ENCODE measurements around the gene OVOL1. TPM values are rescaled to one million over a fixed set of nuclear protein-coding genes. Genes with fewer than 3 reads are reported as not detected.
A peak's percentile ranks its signal among the peaks of the same experiment; 100 is the strongest.

The OVOL1 gene
- total RNA-seq, 1 donor from 2014 or later, result 1.4 TPM

DNA sequence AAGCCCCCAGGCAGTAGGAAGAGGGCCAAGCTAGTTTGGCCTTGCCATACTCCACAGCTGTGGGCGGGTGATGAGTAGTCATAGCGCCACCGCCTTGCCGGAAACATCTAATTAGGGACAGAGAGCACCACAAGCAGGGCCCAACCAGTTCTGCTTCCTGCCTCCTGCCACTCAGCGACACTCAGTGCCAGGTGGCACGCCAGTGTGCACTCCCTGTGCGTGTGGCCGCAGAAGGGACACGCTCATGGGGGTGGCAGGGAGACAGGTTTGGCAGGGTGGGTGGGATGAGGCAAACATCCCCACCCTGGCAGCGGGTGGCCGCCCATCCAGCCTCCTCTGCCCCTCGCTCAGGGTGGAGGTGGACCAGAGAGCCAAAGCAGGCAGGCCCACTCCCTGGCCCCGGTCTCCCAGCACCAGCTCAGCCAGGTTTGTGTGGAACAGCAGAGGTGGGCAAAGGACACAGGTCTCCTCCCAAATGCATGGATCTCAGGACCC lies 4.9 kb downstream of the OVOL1 start:
- DNase-seq (ENCODE audit: low spot score), result no peak

DNA sequence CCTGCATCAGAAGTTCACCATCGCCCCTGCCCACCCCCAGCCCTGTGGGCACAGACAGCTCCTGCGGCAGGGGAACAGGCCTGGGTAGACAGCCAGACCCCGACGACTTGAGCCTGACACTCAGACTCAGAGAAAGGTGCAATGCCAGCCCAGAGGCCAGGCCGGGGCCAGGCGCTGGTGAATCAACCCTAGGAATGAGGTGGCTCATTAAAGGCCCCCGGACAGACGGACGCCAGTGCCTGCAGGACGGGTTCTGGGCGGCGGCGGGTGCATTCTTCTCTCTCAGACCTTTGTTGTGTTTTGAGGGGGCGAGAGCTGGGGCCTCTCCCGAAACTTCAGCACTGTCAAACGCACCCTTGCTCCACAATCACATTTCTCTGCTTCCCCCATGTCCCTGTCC lies 5.6 kb downstream of the OVOL1 start:
- DNase-seq (ENCODE audit: low spot score), result no peak

DNA sequence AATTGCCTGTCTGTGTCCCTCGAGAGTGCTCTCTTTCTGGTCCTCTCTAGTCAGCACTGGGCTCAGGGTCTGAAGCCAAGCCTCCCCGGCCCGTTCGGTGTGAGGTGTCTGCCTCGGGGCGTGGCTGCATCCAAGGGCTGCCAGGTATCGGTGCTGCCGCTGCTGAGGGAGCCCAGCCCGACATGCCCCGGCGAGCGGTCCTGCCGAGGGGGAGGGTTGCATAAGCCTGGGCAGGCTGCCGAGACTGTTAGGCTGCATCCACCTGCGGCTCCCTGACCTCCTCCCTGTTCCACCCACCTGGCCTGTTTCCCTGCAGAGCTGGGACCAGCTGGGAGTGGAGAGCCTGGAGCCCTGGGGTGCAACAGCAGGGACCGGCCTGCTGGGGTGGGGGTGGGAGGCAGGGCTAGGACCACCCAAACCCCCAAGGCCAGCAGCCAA lies 6.3 kb downstream of the OVOL1 start:
- no peak for DNase-seq (ENCODE audit: low spot score)

DNA sequence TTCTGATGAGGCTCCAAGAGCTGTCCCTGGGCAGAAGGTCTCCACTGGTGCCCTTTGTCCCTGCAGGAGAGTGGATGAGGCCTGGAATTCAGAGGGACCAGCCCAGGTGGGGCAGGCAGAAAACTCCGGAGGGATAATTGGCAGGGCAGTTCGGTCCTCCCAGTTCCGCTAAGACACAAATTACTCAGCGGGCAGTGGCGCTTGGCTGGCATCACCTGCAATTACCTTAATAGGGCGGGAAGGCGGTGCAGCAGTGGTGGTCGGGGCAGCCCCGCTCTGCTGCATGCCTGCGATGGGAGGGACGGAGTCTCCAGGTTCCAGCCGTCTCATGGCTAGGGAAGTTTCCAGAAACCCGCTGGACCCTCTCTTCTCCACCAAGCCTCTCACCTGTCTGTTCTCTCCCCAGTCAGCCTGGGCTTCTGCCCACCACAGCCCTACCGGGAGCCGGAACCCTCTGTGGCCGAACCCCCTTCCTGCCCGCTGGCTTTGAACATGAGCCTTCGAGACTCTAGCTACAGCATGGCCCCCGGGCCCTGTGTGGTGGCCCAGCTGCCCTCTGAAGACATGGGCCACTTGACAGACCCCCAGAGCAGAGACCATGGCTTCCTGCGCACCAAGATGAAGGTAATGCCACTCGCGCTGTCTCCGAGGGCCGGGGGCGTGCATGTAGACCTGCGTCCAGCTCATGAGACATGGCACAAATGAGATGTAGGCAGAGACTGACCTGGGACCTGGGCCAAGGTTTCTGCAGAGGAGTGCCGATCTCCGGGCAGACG lies 7.0 kb downstream of the OVOL1 start:
- DNase-seq (ENCODE audit: low spot score), result no peak

DNA sequence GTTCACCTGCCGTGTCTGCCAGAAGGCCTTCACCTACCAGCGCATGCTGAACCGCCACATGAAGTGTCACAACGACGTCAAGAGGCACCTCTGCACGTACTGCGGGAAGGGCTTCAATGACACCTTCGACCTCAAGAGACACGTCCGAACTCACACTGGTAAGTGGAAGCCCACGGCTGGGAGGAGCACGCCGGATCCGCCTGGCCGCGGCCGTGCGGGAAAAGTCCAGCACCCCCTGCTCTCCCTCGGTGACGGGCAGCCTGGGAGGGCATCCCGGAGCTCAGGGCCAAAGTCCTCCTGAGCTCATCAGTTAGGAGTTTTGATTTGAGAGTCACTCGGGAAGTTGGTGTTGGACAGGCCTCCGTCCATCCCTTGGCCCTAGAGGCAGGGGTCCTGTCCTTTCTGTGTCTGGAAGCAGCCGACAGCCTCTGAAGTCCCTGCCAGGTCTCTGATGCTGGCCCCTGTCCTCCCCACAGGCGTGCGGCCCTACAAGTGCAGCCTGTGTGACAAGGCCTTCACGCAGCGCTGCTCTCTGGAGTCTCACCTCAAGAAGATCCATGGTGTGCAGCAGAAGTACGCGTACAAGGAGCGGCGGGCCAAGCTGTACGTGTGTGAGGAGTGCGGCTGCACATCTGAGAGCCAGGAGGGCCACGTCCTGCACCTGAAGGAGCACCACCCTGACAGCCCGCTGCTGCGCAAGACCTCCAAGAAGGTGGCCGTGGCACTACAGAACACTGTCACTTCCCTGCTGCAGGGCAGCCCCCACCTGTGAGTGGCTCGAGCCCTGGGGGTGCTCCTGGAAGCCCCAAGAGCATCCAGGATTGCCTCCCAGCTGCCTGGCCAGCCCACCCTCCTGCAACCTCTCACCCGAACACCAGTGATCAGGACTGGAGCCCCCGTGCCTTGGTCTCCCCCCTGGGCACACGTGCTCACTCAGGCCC lies 8.0 kb downstream of the OVOL1 start:
- DNase-seq (ENCODE audit: low spot score), result no peak

DNA sequence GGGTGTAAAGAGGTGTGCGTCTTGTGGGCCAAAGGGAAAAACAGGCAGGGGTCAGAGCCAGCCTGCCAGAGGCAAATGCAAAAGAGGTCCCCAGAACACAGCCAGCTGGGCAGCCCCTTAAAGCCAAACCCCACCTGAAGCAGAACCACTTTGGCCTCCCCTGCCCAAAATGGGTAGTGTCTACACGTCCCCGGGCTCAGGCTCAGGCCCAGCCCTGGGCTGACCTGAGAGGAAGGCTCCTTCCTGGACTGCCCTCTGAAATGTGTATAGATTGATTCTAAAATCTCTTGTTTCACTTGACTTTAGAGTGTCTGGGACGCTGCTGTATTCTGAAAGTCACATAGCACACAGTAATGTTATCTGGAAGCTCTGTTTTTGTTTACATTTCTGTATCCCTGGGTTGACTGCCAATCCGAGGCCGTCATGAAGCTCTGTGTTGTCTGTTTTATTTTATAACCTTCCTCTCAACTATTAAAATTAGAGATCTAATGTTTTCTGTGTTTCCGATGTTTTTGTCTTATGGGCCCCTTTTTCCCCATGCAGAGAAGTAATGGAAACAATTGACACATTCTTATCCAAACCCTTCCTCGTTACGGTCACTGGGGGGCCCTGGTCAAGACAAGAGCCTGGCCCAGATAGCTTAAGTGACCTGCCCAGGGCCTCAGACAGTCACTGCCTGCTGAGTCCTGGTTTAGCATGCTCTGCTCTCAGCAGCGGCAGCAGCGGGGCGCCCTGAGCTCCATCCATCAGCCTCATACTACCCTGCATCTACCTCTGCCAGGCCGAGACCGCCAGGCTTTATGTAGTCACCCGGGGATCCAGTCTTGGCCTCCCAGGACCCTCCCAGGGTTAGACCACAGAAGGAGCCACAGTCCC lies 10.1 kb downstream of the OVOL1 start:
- no peak for DNase-seq (ENCODE audit: low spot score)

DNA sequence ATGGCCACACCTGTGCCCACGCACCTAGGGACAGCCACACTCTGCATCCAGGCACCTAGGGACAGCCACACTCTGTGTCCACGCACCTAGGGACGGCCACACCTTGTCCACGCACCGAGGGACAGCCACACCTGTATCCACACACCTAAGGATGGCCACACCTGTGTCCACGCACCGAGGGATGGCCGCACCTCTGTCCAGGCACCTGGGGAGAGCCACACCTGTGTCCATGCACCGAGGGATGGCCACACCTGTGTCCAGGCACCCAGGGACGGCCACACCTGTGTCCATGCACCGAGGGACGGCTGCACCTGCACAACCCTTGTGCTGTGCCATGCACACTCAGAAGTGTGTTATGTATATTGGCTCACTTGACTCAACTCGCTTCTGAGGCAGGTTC lies 10.8 kb downstream of the OVOL1 start:
- DNase-seq (ENCODE audit: low spot score), result no peak

DNA sequence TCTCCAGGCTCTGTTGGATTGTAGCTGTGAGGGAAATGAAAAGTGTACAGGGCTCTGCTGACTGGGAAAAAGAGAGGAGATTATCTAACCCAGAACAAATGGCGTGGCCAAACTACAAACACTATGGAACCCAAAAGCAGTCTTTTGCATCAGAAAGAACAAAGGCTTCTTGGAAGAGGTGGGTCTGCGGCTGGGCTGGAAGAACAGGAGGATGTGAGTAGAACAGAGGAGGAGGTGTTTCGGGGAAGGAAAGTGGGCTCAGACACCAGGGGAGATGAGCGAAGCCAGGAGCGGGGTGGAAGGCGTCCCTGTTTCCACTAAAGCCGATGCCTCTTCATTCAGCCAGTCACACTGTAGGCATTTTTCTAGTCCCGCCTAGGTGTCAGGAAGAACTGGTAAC lies 12.0 kb downstream of the OVOL1 start:
- DNase-seq (ENCODE audit: low spot score), result no peak

DNA sequence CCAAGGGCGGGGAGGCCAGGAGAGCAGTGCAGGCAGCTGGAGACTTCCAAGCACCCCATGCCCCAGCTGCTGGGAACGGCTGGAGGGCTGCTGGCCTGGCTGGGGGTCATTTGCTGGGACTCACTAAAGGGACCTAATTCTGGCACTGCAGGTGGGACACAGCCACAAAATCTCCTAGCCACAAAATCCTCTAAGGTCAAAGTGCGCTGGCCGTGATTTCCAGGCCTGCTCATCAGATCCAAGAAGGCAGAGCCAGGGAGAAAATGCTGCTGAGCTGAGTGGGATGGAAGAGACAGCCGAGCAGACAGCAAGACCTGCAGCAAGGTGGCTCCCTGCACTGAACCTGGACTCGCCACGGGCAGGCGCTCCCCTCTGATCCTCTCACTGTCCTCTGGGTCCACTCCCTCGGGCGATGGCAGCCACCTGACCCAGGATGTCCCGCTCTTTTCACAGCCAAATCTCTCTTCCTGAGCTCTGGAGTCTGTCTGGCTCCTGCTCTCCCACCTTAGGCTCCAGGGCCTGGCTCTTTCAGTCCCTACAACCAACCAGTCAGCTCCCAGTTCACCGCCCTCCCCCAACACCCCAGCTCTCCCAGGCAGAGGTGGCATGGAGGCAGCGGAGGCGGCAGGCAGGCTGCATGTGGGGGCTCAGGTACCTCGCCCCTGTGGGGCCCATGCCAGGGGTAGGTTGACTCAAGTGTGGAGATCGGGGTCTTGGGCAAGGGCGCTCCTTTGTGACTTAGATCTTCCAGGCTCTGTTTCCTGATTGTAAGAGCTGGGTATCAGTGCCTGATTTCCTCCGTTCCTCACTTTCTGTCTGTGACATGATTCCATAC lies 14.5 kb downstream of the OVOL1 start:
- DNase-seq (ENCODE audit: low spot score), result no peak

DNA sequence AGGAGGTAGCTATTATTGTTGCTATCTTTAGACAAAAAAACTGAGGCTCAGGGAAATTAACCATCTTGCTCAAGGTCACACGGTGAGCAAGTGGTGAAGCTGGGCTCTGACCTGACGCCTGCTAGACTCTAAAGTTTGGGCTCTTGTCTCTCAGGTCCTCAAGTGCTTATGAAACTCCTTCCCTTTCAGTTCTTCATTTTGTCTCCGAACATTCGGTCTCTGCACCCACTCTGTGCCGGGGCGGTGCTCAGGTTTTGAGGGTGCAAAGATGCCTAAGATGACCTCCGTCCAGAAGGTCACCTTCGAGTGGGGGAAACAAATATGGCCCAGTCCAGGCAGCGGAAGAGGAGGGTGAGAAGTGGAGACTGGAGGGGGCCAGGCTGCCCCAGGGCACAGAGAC lies 16.0 kb downstream of the OVOL1 start:
- DNase-seq (ENCODE audit: low spot score), result no peak

DNA sequence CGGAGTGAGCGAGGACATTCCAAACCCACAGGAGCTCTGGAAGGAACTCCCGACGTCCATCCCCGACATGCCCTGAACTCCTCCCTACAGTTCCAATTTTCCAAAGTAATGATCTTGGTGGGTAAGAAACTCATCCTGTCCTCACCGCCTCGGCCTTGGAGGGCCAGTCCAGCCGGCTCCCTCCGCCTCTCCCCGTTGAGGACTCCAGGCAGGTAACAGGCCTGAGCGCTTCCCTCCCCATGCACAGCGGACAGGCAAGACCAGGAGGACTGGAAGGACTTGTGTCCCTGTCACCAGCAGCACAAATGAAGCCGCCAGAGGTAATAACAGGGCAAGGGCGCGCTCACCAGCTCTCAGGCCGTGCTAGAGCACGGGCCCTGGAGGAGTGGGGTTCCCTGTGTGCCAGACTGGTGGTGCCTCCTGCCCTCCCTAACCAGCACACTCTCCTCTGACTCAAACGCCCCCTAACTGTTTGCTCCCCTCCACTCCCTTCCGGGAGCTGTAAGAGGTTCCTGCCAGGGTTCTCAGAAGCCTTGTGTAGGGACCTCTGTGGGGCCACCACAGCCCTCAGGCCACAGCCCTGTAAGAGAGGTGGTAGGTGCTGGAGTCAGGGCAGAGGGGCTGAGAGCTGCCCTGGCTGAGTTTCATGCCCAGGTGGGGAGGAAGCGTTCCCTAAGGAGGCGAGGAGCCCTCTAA lies 17.1 kb downstream of the OVOL1 start:
- no peak for DNase-seq (ENCODE audit: low spot score)

DNA sequence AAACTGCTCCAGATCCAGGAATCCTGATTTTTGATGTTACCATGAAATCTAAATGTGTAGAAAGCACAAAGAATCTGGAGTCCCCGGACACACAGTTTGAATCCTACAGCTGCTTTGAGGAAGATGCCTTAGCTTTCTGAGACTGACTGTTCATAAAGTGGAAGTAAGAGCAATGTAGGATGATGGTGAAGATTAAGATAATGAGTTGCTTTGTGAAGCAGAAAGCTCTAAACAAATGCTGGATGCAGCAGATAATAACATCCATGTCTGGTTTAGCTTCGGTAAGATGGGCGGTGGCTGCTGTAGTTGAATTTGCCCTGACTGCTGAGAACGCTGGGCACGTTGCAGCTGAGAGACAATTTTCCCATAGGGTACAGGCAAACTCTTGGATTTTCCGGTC lies 20.1 kb downstream of the OVOL1 start:
- DNase-seq (ENCODE audit: low spot score), result no peak

DNA sequence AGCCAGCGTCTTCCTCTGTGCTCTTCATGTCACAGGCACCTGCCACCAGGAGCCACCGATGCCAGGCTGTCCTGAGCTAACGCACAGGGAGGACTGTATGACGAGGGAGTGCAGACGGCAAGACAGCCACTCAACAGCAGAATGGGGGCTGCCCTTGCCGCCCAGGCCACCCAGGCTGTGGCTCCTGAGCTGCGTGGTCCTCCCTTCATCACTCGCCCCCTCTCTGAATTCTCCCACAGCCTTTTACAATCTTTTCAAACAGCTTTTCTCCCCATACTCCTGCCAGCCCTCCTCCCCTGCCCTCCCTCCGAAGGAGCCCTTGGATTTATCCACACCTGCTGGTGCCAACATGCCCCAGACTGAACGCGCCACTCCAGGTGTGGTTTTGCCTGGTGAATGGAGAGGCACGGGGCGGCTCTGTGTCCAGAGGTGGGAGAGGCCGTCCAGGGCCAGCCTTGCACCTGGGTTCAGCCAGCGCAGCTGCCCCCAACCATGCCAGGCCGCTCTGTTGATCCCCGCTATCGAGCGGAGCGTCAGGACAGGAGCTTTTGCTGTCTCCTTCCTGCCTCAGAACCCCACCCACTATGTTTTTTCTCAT lies 22.0 kb downstream of the OVOL1 start:
- no peak for DNase-seq (ENCODE audit: low spot score)

DNA sequence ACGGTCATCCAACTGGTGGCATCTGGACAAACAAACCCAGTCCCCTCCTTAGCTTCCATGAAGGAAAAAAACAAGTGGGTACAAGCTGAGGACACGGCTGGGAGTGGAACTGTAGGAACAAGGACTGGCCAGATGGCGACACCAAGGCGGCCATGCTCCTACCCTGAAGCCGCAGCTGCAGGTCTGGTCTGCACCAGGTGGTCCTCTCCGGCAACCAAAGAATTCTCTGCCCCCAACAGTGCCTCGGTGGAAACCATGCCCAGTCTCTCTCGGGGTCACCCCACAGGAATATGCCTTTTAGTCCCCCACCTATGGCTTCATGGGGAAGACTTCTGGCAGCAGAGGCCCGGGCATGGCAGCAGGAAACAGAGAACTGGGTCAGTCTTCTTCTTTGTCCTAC lies 22.6 kb downstream of the OVOL1 start:
- DNase-seq (ENCODE audit: low spot score), result no peak

DNA sequence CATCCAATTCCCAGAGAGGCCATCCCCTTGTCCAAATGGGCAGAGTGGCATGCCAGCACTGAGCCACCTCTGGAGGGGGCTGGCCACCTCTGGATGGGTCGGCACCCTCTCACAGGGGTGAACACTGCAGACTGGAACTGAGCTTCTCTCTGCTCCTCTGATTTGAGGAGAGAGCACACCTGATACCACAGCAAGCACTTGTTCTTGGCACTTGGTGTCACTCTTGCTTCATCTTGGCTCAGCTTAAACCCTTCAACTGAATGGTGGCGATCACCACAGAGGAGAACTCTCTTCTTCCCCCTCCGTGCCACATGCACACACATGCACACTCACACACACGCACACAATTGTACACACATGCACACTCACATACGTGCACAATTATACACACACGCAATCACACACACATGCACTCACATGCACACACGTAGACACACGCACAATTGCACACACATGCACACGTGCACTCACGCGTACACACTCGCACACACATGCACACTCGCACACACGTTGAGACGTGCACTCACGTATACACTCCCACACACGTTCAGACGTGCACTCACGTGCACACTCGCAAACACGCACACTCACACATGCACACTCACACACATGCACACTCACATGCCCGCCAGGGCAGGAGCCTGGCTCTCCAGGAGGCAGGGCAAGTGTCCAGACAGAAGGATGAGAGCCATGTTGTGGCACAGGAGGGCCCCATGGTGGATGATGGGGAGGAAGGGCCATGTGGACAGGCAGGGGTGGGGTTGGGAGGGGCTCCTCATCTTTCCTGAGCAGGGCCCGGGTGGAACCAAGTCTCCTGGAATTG lies 23.4 kb downstream of the OVOL1 start:
- no peak for DNase-seq (ENCODE audit: low spot score)

DNA sequence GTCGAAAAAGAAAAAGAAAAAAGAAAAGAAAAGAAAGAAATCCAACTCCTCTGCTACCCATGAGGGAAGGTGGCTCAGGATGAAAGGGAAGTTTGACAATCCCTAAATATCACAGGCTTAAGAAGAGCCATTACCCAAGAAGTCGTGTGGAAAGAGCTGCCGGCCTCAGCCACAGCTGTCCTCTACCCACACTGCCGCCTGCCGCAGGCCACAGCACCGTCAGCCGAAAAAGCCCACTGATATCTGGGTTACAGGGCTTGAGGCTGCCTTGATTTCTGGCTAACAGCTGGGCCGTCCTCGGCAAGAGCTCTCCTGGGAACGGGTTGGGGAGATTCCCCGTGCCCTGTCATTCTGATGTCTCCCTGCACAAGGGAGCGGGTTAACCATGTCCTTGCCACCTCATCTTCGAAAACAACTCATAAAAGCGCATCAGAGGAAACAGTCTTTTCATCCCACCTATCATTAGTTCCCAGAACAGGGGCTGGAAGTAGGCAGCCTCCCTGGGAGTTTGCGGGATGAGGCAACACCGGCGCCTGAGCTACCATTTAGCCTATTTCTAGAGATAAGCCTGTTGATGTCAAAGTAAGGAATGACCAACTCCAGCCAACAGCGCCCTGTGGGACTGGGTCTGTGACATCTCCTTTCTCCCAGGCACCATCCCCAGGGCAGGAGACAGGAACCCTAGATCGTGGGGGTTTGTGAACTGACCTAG lies 25.1 kb downstream of the OVOL1 start:
- DNase-seq (ENCODE audit: low spot score), result no peak

DNA sequence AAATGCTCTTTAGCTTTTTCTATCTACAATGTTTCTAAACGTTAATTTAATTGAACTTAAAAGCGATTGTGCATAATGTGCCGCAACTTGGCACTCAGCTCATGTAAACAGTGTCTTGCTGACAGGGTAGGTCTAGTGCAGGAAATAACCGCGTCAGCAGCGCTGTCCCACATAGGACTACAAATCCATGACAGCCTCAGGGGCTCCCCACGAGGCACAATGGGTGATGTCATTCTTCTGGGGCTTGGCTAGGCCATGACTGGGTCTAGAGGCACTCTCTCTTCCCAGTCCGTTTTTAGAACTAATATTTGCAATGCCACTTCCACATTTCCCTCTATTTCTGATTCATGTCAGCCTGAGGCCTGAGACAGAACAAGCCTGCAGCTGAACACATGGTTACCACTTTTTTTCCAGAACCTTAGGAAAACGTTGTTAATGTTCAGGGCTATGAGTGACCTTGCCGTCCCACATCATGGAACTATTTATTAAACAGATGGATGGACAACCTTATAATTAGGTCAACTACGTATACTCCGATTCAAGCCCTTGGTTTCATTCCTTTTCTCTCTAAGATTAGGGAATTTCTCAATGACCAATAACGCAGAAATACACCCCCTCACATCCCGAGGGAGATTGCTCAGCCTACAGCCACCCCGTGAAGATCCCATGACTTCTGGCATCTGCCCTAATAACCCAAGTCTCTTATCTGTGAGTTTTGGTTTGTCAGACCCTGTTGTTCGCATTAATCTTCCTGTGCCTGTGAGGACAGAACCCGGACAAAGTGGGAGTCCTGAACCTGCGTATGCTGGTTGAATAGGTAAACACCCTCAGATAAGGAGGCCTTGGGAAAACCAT lies 27.5 kb downstream of the OVOL1 start:
- peak; percentile 15 for DNase-seq (ENCODE audit: low spot score)

Measured in umbilical cord (tissue), 2 donors.